K562 (cell line): ENCODE data around the gene ZMYM2. TPM values are rescaled to one million over a fixed set of nuclear protein-coding genes. Genes with fewer than 3 reads are reported as not detected.

Source experiments
- ATAC-seq: fragments of 200-7000 bp; cut with Tn5 transposase; 3 replicates; pipeline ENCODE4 v1.9.1; 2020; ENCODE audit warnings: moderate library complexity
- BruUV-seq: library from RNA; stranded (reverse); fragments of 400-500 nt; replicated peaks from 2 replicates; lab custom pipeline; 2021; lab: Mats Ljungman, UMichigan
- CTCF ChIA-PET: fragments of 300-600 bp; formaldehyde crosslinking; extraction: SDS; loops from one replicate; lab custom pipeline; 2021; ENCODE audit warnings: low intra/inter-chr PET ratio; lab: Yijun Ruan, JAX
- POLR2A ChIA-PET: fragments of 300-600, 350-650 bp; sonication (Branson Sonifier 250); formaldehyde crosslinking; extraction: SDS; loops from one replicate; lab custom pipeline; 2021; ENCODE audit warnings: antibody characterized with exemption, inconsistent platforms; lab: Yijun Ruan, JAX
- DNase-seq, 4 experiments: peaks; one replicate each; pipeline versions ENCODE4 v3.0.0 to v3.0.0-alpha.2; 2011 to 2018; ENCODE audit warnings: low spot score in 3 of 4, mixed read lengths in 3 of 4; ENCODE audit errors: extremely low read depth in 1 of 4
- FAIRE-seq: peaks from 2 replicates; lab custom pipeline; 2011; peaks lifted over from hg19 to GRCh38; lab: Jason Lieb, UNC
- H2AFZ ChIP-seq: 2 replicates; pipeline ENCODE4 v1.6.0; 2011; ENCODE audit warnings: low read depth, low read length, control low read depth, inconsistent platforms
- H3K27ac ChIP-seq: fragments of 200-600 bp; 3 replicates; pipeline ENCODE4 v1.8.0; 2011; ENCODE audit warnings: low read depth, mild to moderate bottlenecking, control low read depth, inconsistent platforms, low read length, moderate library complexity, mixed read lengths; ENCODE audit errors: extremely low read depth
- H3K27me3 ChIP-seq, 2 experiments: fragments of 300-600 bp in 1 of 2; 2 replicates in 1 of 2; 3 replicates in 1 of 2; pipeline versions ENCODE4 v1.6.0 to v1.8.0; 2011; ENCODE audit warnings: inconsistent platforms in 2 of 2, low read length in 2 of 2, mild to moderate bottlenecking in 1 of 2, mixed read lengths in 1 of 2, moderate library complexity in 1 of 2; ENCODE audit not compliant: control insufficient read depth in 2 of 2, insufficient read depth in 2 of 2
- H3K36me3 ChIP-seq: fragments of 300-600 bp; 3 replicates; pipeline ENCODE4 v1.8.0; 2011; ENCODE audit warnings: mild to moderate bottlenecking, low read length, inconsistent platforms; ENCODE audit not compliant: control insufficient read depth, insufficient read depth
- H3K4me1 ChIP-seq, 2 experiments: fragments of 200-600 bp in 1 of 2; replicated peaks in 1 of 2; 2 replicates in 1 of 2; 3 replicates in 1 of 2; pipeline versions ENCODE4 v1.5.1 to v1.8.0; 2011; ENCODE audit warnings: inconsistent platforms in 2 of 2, low read length in 2 of 2, mild to moderate bottlenecking in 1 of 2, mixed read lengths in 1 of 2, moderate library complexity in 1 of 2; ENCODE audit not compliant: control insufficient read depth in 2 of 2, insufficient read depth in 2 of 2
- H3K4me2 ChIP-seq: 2 replicates; pipeline ENCODE4 v1.6.1; 2011; ENCODE audit warnings: low read length, control low read depth, inconsistent platforms, mixed read lengths; ENCODE audit not compliant: insufficient read depth
- H3K4me3 ChIP-seq: fragments of 200-600 bp; sonication (generic), shearing (Covaris generic); 2 replicates; pipeline ENCODE4 v1.5.1; 2016; ENCODE audit warnings: control low read depth, inconsistent platforms
- H3K79me2 ChIP-seq: fragments of 200-600 bp; 3 replicates; pipeline ENCODE4 v1.8.0; 2011; ENCODE audit warnings: low read length, inconsistent platforms; ENCODE audit not compliant: control insufficient read depth, insufficient read depth
- H3K9ac ChIP-seq, 2 experiments: 2 replicates each; pipeline versions ENCODE4 v1.6.0 to v1.6.1; 2011; ENCODE audit warnings: low read depth in 2 of 2, low read length in 2 of 2, control low read depth in 1 of 2, inconsistent platforms in 1 of 2, mild to moderate bottlenecking in 1 of 2, mixed read lengths in 1 of 2; ENCODE audit not compliant: insufficient read depth in 1 of 2
- H3K9me1 ChIP-seq: one replicate; pipeline ENCODE4 v1.6.0; 2011; ENCODE audit warnings: inconsistent platforms, mild to moderate bottlenecking, low read length, moderate library complexity; ENCODE audit not compliant: control insufficient read depth, insufficient read depth
- H3K9me3 ChIP-seq: replicated peaks from 2 replicates; pipeline ENCODE4 v1.5.1; 2011; ENCODE audit warnings: low read depth, low read length, inconsistent platforms; ENCODE audit not compliant: control insufficient read depth, insufficient read depth
- H4K20me1 ChIP-seq: replicated peaks from 2 replicates; pipeline ENCODE4 v1.6.1; 2011; ENCODE audit warnings: low read length, inconsistent platforms, mixed read lengths; ENCODE audit not compliant: control insufficient read depth, insufficient read depth
- ATF3 ChIP-seq, 2 experiments: fragments of 450-650 bp in 1 of 2; sonication (generic) in 1 of 2; formaldehyde crosslinking in 1 of 2; IDR thresholded peaks in 1 of 2; conservative IDR thresholded peaks in 1 of 2; 2 replicates each; pipeline versions ENCODE4 v1.6.1 to v1.8.1; 2016 to 2023; ENCODE audit warnings: mild to moderate bottlenecking in 2 of 2, moderate library complexity in 2 of 2, inconsistent platforms in 1 of 2, missing genetic modification reagents in 1 of 2
- CBX1 ChIP-seq: sonication (generic); IDR thresholded peaks from 2 replicates; pipeline ENCODE4 v1.6.1; 2016; ENCODE audit warnings: antibody characterized with exemption, low read depth, mild to moderate bottlenecking
- CEBPG ChIP-seq, 3 experiments: fragments of 200-800 bp in 1 of 3; sonication (Bioruptor generic) in 1 of 3; sonication (generic) in 1 of 3; formaldehyde crosslinking in 1 of 3; IDR thresholded peaks in 2 of 3; conservative IDR thresholded peaks in 1 of 3; 2 replicates each; pipeline versions ENCODE4 v1.6.1 to v1.8.0; 2016 to 2022; ENCODE audit warnings: missing compliant biosample characterization in 2 of 3, missing genetic modification characterization in 2 of 3, mild to moderate bottlenecking in 1 of 3, missing genetic modification reagents in 1 of 3
- CLOCK ChIP-seq: fragments of 250-450 bp; sonication (Bioruptor Pico); IDR thresholded peaks from 2 replicates; pipeline ENCODE4 v1.4.0; 2020; ENCODE audit warnings: mild to moderate bottlenecking, moderate library complexity, borderline replicate concordance
- ELF4 ChIP-seq: fragments of 450-650 bp; formaldehyde crosslinking; IDR thresholded peaks from 2 replicates; pipeline ENCODE4 v1.4.0; 2022; ENCODE audit warnings: missing genetic modification characterization
- ERF ChIP-seq: fragments of 450-650 bp; formaldehyde crosslinking; IDR thresholded peaks from 2 replicates; pipeline ENCODE4 v1.4.0; 2020; ENCODE audit warnings: mild to moderate bottlenecking, mixed read lengths
- HMGN3 ChIP-seq: IDR thresholded peaks from 2 replicates; pipeline ENCODE4 v1.6.1; 2011; ENCODE audit warnings: borderline replicate concordance, low read depth, mild to moderate bottlenecking, mixed read lengths, low read length; ENCODE audit not compliant: insufficient read length; ENCODE audit errors: extremely low read depth
- IFI16 ChIP-seq: fragments of 250-450 bp; sonication (Bioruptor Pico); IDR thresholded peaks from 2 replicates; pipeline ENCODE4 v2.1.2; 2022; ENCODE audit warnings: mild to moderate bottlenecking, inconsistent platforms
- LCOR ChIP-seq: sonication (generic); formaldehyde crosslinking; IDR thresholded peaks from 2 replicates; pipeline ENCODE4 v1.8.0; 2022; ENCODE audit warnings: mild to moderate bottlenecking, missing genetic modification reagents
- LEF1 ChIP-seq: fragments of 450-650 bp; IDR thresholded peaks from 2 replicates; pipeline ENCODE4 v1.6.1; 2016; ENCODE audit warnings: mild to moderate bottlenecking
- MCM3 ChIP-seq: fragments of 450-650 bp; IDR thresholded peaks from 2 replicates; pipeline ENCODE4 v1.6.1; 2016
- MYNN ChIP-seq, 2 experiments: sonication (generic); formaldehyde crosslinking in 1 of 2; IDR thresholded peaks; 2 replicates each; pipeline versions ENCODE4 v1.5.0 to v1.6.1; 2016 to 2020; ENCODE audit warnings: antibody characterized with exemption in 1 of 2, missing genetic modification reagents in 1 of 2
- NFRKB ChIP-seq: fragments of 450-650 bp; IDR thresholded peaks from 2 replicates; pipeline ENCODE4 v1.6.1; 2016; ENCODE audit warnings: low read depth
- PHB2 ChIP-seq: fragments of 450-650 bp; IDR thresholded peaks from 2 replicates; pipeline ENCODE4 v1.6.1; 2017; ENCODE audit warnings: low read depth
- RBFOX2 ChIP-seq: fragments of 200-400 bp; formaldehyde crosslinking; IDR thresholded peaks from 2 replicates; pipeline ENCODE4 v1.6.1; 2017; ENCODE audit warnings: low read depth, mild to moderate bottlenecking, low read length, moderate library complexity
- ZNF311 ChIP-seq: fragments of 250-450 bp; sonication (Bioruptor Pico); IDR thresholded peaks from 2 replicates; pipeline ENCODE4 v1.4.0; 2020; ENCODE audit warnings: mild to moderate bottlenecking, moderate library complexity
- ZNF445 ChIP-seq: fragments of 250-450 bp; sonication (Bioruptor Pico); IDR thresholded peaks from 2 replicates; pipeline ENCODE4 v1.4.0; 2020; ENCODE audit warnings: low read depth, mild to moderate bottlenecking, moderate library complexity
- ZNF551 ChIP-seq: fragments of 250-450 bp; sonication (Bioruptor Pico); IDR thresholded peaks from 2 replicates; pipeline ENCODE4 v1.5.0; 2021; ENCODE audit warnings: mild to moderate bottlenecking, moderate library complexity
- ZNF583 ChIP-seq: fragments of 250-450 bp; sonication (Bioruptor Pico); IDR thresholded peaks from 2 replicates; pipeline ENCODE4 v1.4.0; 2020
- ZNF696 ChIP-seq: fragments of 250-450 bp; sonication (Bioruptor Pico); conservative IDR thresholded peaks from 2 replicates; pipeline ENCODE4 v1.4.0; 2020; ENCODE audit warnings: mild to moderate bottlenecking, moderate library complexity
- WGBS: fragments of 100-300 bp; shearing (Covaris generic); methylation state at CpG from one replicate; pipeline ENCODE4 v1.1.6; 2016; ENCODE audit warnings: low coverage, mixed read lengths; ENCODE audit not compliant: insufficient coverage; ENCODE audit errors: missing lambda C conversion rate; 5-methylcytosine and 5-hydroxymethylcytosine counted together
- in situ Hi-C: fragments of 300-500 bp; cut with MboI; formaldehyde crosslinking; loops from 4 replicates; pipeline ENCODE4 v1.15.0; 2018; ENCODE audit warnings: inconsistent platforms, mixed read lengths
- intact Hi-C: fragments of 100-400 bp; cut with micrococcal nuclease; formaldehyde crosslinking; loops from 2 replicates; pipeline ENCODE4 v1.14.2; 2022
- polyA plus RNA-seq, 8 experiments: library from polyadenylated mRNA; depleted of rRNA in 4 of 8; stranded (reverse) in 5 of 8; unstranded in 3 of 8; fragments of >200 nt; fragmentation: Nextera tagmentation in 2 of 8; fragmentation: Illumina TruSeq in 1 of 8; extraction: Ambion mirVana in 2 of 8; extraction: Trizol in 1 of 8; gene quantifications; 2 replicates each; pipeline versions ENCODE4 v1.2.1 to v1.2.3, GENCODE V29; 2011 to 2014; ENCODE audit warnings: inconsistent platforms in 1 of 8, missing spikeins in 1 of 8
- total RNA-seq, 7 experiments: library from RNA; depleted of rRNA in 6 of 7; stranded (reverse); fragments of >200 nt in 6 of 7; fragmentation: Illumina TruSeq in 2 of 7; extraction: Trizol in 2 of 7; gene quantifications; 2 replicates each; pipeline versions ENCODE4 v1.2.1 to v1.2.3, GENCODE V29; 2011 to 2021; ENCODE audit warnings: low replicate concordance in 1 of 7

ZMYM2 gene
- total and polyA plus RNA-seq, 9 of the 15 experiments (the other 6 are each of a cell fraction or from before 2014, with no cell fraction given): 5.0 to 48.8 (median 26.8) TPM

GRCh38 chr13:19959141-19959830 is 759 bp downstream of the ZMYM2 start:
- ChIA-PET CTCF (interaction anchor here (1.4 kb wide), 1 partner anchor 95 kb away, joined by 3 read pairs; no protein-coding TSS in a partner anchor), POLR2A (interaction anchor here (0.7 to 1.0 kb wide), 3 partner anchors 10 to 184 kb away, joined by 3 to 4 read pairs (median 3); no protein-coding TSS in a partner anchor)
- in situ Hi-C loops (no loop called here), intact Hi-C loops (no loop called here)
- Histone ChIP-seq H3K9me1 (no peaks in the 10 kb centered on the region), H2AFZ (peak overlapping the region; percentile 84), H3K36me3 (peaks cover 23% of the 10 kb centered on the region), H3K4me2 (peak overlapping the region; percentile 79), H3K4me1 (peaks cover 0 to 14% of the 10 kb centered on the region in 2 experiments; a peak in 2 of 5 replicates), H3K27ac (peak overlapping the region; percentile 83), H3K4me3 (peak overlapping the region; percentile 72), H4K20me1 (no peaks in the 10 kb centered on the region), H3K9me3 (no peaks in the 10 kb centered on the region), H3K79me2 (peaks cover 45% of the 10 kb centered on the region), H3K9ac (peak overlapping the region; percentile 79 to 96), H3K27me3 (no peaks in the 10 kb centered on the region)
- FAIRE-seq (no peak), DNase-seq (peak; percentile 30 to 52 (median 34)), ATAC-seq (peak; percentile 37)
- 0% methylated on average over 24 of the region's 61 CpGs for WGBS
- BruUV-seq: no TSS peak
- TF ChIP-seq LEF1 (no peak), ZNF445 (CRISPR knock-in tag) (no peak), MYNN (IDR thresholded peaks at IDR 0.05) (no peak), MYNN (CRISPR knock-in tag; IDR thresholded peaks at IDR 0.05) (no peak), ELF4 (CRISPR knock-in tag) (no peak), ZNF311 (no peak), HMGN3 (peak; percentile 18), ZNF551 (CRISPR knock-in tag) (no peak), ZNF583 (CRISPR knock-in tag) (no peak), CBX1 (no peak), ERF (CRISPR knock-in tag) (no peak), MCM3 (no peak), ZNF696 (CRISPR knock-in tag) (no peak), IFI16 (CRISPR knock-in tag) (no peak), PHB2 (no peak), RBFOX2 (peak; percentile 53), CEBPG (CRISPR knock-in tag; IDR thresholded peaks at IDR 0.05) (no peak), CEBPG (tag; conservative IDR thresholded peaks at IDR 0.05 in 1 of 2, IDR thresholded peaks at IDR 0.05 in 1 of 2) (no peak), CLOCK (CRISPR knock-in tag) (no peak), NFRKB (0 out of 2 replicates have a peak, but pooled peaks have one; percentile 53), LCOR (CRISPR knock-in tag) (no peak), ATF3 (IDR thresholded peaks at IDR 0.05) (no peak), ATF3 (CRISPR knock-in tag; conservative IDR thresholded peaks at IDR 0.05) (no peak)
